Measurements from ENCODE around the gene RBM17.

- no peak for TF ChIP-seq POLR2A (IDR thresholded peaks at IDR 0.05)
- no peak for TF ChIP-seq POLR2AphosphoS5 (IDR thresholded peaks at IDR 0.05)
- TF ChIP-seq CTCF (IDR thresholded peaks at IDR 0.05): no peak
- TF ChIP-seq EP300 (IDR thresholded peaks at IDR 0.05): no peak
These were observed 58.1 kb downstream of the RBM17 start for GRCh38 chr10:6146921-6147320.
